ENCODE data around the gene COL8A1.

DNA sequence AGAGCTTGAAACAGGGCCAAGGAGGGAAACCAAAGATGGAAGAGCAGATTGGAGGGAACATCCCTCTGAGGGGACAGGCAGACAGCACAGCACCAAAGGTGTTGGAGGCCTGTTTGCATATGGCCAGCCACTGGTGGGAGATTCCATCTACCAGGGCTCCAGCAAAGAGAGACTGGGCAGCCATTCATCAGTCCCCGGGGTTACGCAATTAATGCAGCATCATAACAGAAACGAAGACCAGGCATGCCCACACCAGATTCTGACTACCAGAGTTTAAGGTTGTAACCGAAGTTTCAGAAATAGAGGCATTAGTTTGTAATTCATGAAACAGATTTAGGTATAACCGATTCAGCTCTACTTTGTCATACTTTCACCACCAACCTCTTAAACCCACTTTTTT lies 58.1 kb downstream of the COL8A1 start:
- TF ChIP-seq, protein P1, sequence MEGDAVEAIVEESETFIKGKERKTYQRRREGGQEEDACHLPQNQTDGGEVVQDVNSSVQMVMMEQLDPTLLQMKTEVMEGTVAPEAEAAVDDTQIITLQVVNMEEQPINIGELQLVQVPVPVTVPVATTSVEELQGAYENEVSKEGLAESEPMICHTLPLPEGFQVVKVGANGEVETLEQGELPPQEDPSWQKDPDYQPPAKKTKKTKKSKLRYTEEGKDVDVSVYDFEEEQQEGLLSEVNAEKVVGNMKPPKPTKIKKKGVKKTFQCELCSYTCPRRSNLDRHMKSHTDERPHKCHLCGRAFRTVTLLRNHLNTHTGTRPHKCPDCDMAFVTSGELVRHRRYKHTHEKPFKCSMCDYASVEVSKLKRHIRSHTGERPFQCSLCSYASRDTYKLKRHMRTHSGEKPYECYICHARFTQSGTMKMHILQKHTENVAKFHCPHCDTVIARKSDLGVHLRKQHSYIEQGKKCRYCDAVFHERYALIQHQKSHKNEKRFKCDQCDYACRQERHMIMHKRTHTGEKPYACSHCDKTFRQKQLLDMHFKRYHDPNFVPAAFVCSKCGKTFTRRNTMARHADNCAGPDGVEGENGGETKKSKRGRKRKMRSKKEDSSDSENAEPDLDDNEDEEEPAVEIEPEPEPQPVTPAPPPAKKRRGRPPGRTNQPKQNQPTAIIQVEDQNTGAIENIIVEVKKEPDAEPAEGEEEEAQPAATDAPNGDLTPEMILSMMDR (IDR thresholded peaks at IDR 0.05): no peak
- TF ChIP-seq EZH2 (IDR thresholded peaks at IDR 0.05; ENCODE audit: borderline replicate concordance, insufficient read depth, low read depth, low read length, poor library complexity, severe bottlenecking): no peak
